IMR-90 (cell line): ENCODE measurements around the gene FNDC4. TPM values are rescaled to one million over a fixed set of nuclear protein-coding genes. Genes with fewer than 3 reads are reported as not detected.
"Not testable (repeated sequence)": the region's sequence is repeated elsewhere in the genome, so short reads cannot be mapped to it uniquely, and the experiment has no call there.

Source experiments
- ATAC-seq: fragments of 200-7000 bp; cut with Tn5 transposase; 2 replicates; pipeline ENCODE4 v1.9.1; 2020; ENCODE audit warnings: low read depth, mild to moderate bottlenecking, moderate library complexity
- BruUV-seq: library from RNA; stranded (reverse); fragments of 400-500 nt; replicated peaks from 2 replicates; lab custom pipeline; 2021; lab: Mats Ljungman, UMichigan
- CTCF ChIA-PET: fragments of 300-600 bp; formaldehyde crosslinking; extraction: SDS; loops from one replicate; lab custom pipeline; 2021; ENCODE audit warnings: antibody characterized with exemption; lab: Yijun Ruan, JAX
- POLR2A ChIA-PET: fragments of 300-600 bp; sonication (Branson Sonifier 250); formaldehyde crosslinking; loops from one replicate; lab custom pipeline; 2022; ENCODE audit warnings: antibody characterized with exemption; ENCODE audit not compliant: unreplicated experiment; lab: Charles Lee
- DNase-seq: peaks from one replicate; pipeline ENCODE4 v3.0.0; 2013
- H2AFZ ChIP-seq: replicated peaks from 2 replicates; pipeline ENCODE3; 2013; ENCODE audit warnings: low read length, mild to moderate bottlenecking; ENCODE audit not compliant: poor library complexity
- H2AK5ac ChIP-seq: 2 replicates; pipeline ENCODE4 v1.6.1; 2013; ENCODE audit warnings: low read depth, low read length, inconsistent platforms
- H2AK9ac ChIP-seq: replicated peaks from 2 replicates; pipeline ENCODE3; 2013; ENCODE audit warnings: mild to moderate bottlenecking, low read depth, low read length, moderate library complexity; ENCODE audit not compliant: poor library complexity
- H2BK120ac ChIP-seq: 2 replicates; pipeline ENCODE4 v1.6.1; 2013; ENCODE audit warnings: low read depth, low read length, inconsistent platforms
- H2BK15ac ChIP-seq: 3 replicates; pipeline ENCODE4 v1.6.1; 2013; ENCODE audit warnings: low read depth, low read length, inconsistent platforms
- H2BK20ac ChIP-seq: 2 replicates; pipeline ENCODE4 v1.6.1; 2013; ENCODE audit warnings: low read depth, mild to moderate bottlenecking, inconsistent platforms, low read length, moderate library complexity
- H2BK5ac ChIP-seq: 2 replicates; pipeline ENCODE4 v1.6.1; 2013; ENCODE audit warnings: mild to moderate bottlenecking, low read depth, low read length, inconsistent platforms; ENCODE audit not compliant: poor library complexity, severe bottlenecking
- H3K14ac ChIP-seq: replicated peaks from 2 replicates; pipeline ENCODE4 v1.6.1; 2013; ENCODE audit warnings: low read depth, low read length, inconsistent platforms
- H3K18ac ChIP-seq: 2 replicates; pipeline ENCODE4 v1.6.1; 2013; ENCODE audit warnings: low read depth, low read length, control low read depth
- H3K23ac ChIP-seq: 2 replicates; pipeline ENCODE4 v1.6.1; 2013; ENCODE audit warnings: low read depth, low read length, inconsistent platforms
- H3K27ac ChIP-seq: 2 replicates; pipeline ENCODE4 v1.5.1; 2013; ENCODE audit warnings: mild to moderate bottlenecking, control low read depth, low read length; ENCODE audit not compliant: insufficient read depth
- H3K27me3 ChIP-seq: 2 replicates; pipeline ENCODE4 v1.6.1; 2013; ENCODE audit warnings: low read length; ENCODE audit not compliant: control insufficient read depth, insufficient read depth
- H3K36me3 ChIP-seq: 2 replicates; pipeline ENCODE4 v1.6.1; 2013; ENCODE audit warnings: low read length, mixed read lengths; ENCODE audit not compliant: control insufficient read depth, insufficient read depth
- H3K4ac ChIP-seq: 2 replicates; pipeline ENCODE4 v1.6.1; 2013; ENCODE audit warnings: low read depth, low read length, inconsistent platforms
- H3K4me1 ChIP-seq: 2 replicates; pipeline ENCODE4 v1.6.1; 2013; ENCODE audit warnings: low read length, mixed read lengths; ENCODE audit not compliant: control insufficient read depth, insufficient read depth
- H3K4me2 ChIP-seq: 2 replicates; pipeline ENCODE4 v1.6.1; 2013; ENCODE audit warnings: low read depth, mild to moderate bottlenecking, control low read depth, low read length, moderate library complexity
- H3K4me3 ChIP-seq: 2 replicates; pipeline ENCODE4 v1.5.1; 2013; ENCODE audit warnings: low read depth, mild to moderate bottlenecking, control low read depth, low read length, moderate library complexity; ENCODE audit not compliant: insufficient read depth
- H3K56ac ChIP-seq: 2 replicates; pipeline ENCODE4 v1.6.1; 2013; ENCODE audit warnings: low read length, inconsistent platforms; ENCODE audit not compliant: insufficient read depth; ENCODE audit errors: extremely low read depth
- H3K79me1 ChIP-seq, 2 experiments: 2 replicates each; pipeline ENCODE4 v1.6.1; 2013; ENCODE audit warnings: low read length in 2 of 2, inconsistent platforms in 1 of 2, low read depth in 1 of 2
- H3K9ac ChIP-seq: 2 replicates; pipeline ENCODE4 v1.6.1; 2013; ENCODE audit warnings: low read depth, low read length, control low read depth
- H3K9me1 ChIP-seq: 2 replicates; pipeline ENCODE4 v1.6.1; 2013; ENCODE audit warnings: low read length, inconsistent platforms; ENCODE audit not compliant: insufficient read depth
- H3K9me3 ChIP-seq: 2 replicates; pipeline ENCODE4 v1.6.1; 2013; ENCODE audit warnings: low read length; ENCODE audit not compliant: control insufficient read depth, insufficient read depth
- H4K20me1 ChIP-seq: 2 replicates; pipeline ENCODE4 v1.6.1; 2013; ENCODE audit warnings: low read length, inconsistent platforms; ENCODE audit not compliant: insufficient read depth
- H4K5ac ChIP-seq: 2 replicates; pipeline ENCODE4 v1.6.1; 2013; ENCODE audit warnings: mild to moderate bottlenecking, low read depth, low read length, control low read depth
- H4K8ac ChIP-seq, 2 experiments: 2 replicates each; pipeline ENCODE4 v1.6.1; 2013; ENCODE audit warnings: low read depth in 2 of 2, low read length in 2 of 2, control low read depth in 1 of 2, inconsistent platforms in 1 of 2
- H4K91ac ChIP-seq: 2 replicates; pipeline ENCODE4 v1.6.1; 2013; ENCODE audit warnings: low read depth, low read length, inconsistent platforms; ENCODE audit not compliant: insufficient read depth
- WGBS, 2 experiments: methylation state at CpG; one replicate each; pipeline versions ENCODE4 v1.1.5 to v1.1.7; 2013; ENCODE audit warnings: missing lambda C conversion rate in 2 of 2; ENCODE audit not compliant: insufficient read length in 1 of 2; ENCODE audit errors: extremely low coverage in 2 of 2; 5-methylcytosine and 5-hydroxymethylcytosine counted together
- dilution Hi-C: fragments of 300-500 bp; cut with HindIII; formaldehyde crosslinking; loops from one replicate; pipeline ENCODE4 v1.14.3; 2018; ENCODE audit warnings: low sequenced_read_pairs; ENCODE audit not compliant: unreplicated experiment
- in situ Hi-C: fragments of 300-500 bp; cut with MboI; formaldehyde crosslinking; loops from 3 replicates; pipeline ENCODE4 v1.14.3; 2019; ENCODE audit warnings: low sequenced_read_pairs, inconsistent platforms, mixed read lengths
- intact Hi-C: fragments of 100-400 bp; cut with micrococcal nuclease; formaldehyde crosslinking; loops from 2 replicates; pipeline ENCODE4 v1.10.0; 2022
- polyA plus RNA-seq, 3 experiments: library from polyadenylated mRNA; depleted of rRNA; stranded (reverse); fragments of >200 nt; gene quantifications; 2 replicates each; pipeline ENCODE4 v1.2.3, GENCODE V29; 2012; ENCODE audit warnings: low replicate concordance in 1 of 3
- total RNA-seq: library from RNA; depleted of rRNA; stranded (reverse); fragments of >200 nt; gene quantifications from 2 replicates; pipeline ENCODE4 v1.2.3, GENCODE V29; 2012

Gene FNDC4
- total and polyA plus RNA-seq, 2 of the 4 experiments (the other 2 are of a cell fraction), result 7.3 to 11.1 TPM

DNA sequence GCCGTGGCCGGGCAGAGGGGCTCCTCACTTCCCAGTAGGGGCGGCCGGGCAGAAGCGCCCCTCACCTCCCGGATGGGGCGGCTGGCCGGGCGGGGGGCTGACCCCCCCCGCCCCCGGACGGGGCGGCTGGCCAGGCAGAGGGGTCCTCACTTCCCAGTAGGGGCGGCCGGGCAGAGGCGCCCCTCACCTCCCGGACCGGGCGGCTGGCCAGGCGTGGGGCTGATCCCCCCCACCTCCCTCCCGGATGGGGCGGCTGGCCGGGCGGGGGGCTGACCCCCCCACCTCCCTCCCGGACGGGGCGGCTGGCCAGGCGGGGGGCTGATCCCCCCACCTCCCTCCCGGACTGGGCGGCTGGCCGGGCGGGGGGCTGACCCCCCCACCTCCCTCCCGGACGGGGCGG, 44.6 kb upstream of the FNDC4 start:
- intact Hi-C loops, H3K9ac ChIP-seq, H3K27ac ChIP-seq, H3K36me3 ChIP-seq, POLR2A ChIA-PET, dilution Hi-C loops, H2BK15ac ChIP-seq, H3K4me1 ChIP-seq, H3K9me3 ChIP-seq, H3K4me2 ChIP-seq, H2BK120ac ChIP-seq, H2AFZ ChIP-seq, H3K4ac ChIP-seq, H4K20me1 ChIP-seq, H3K56ac ChIP-seq, DNase-seq, in situ Hi-C loops, BruUV-seq, H3K18ac ChIP-seq, H3K4me3 ChIP-seq, CTCF ChIA-PET, H4K8ac ChIP-seq, H3K14ac ChIP-seq, H4K5ac ChIP-seq, H2AK5ac ChIP-seq, H2BK20ac ChIP-seq, H3K9me1 ChIP-seq, H4K91ac ChIP-seq, H3K23ac ChIP-seq, H3K79me1 ChIP-seq, ATAC-seq, H2BK5ac ChIP-seq, H2AK9ac ChIP-seq: not testable (repeated sequence)
- peaks cover 14% of the 10 kb centered on the region for H3K27me3 ChIP-seq
- no CpG with 5 or more reads among the region's 35 CpGs for WGBS, 2 experiments

DNA sequence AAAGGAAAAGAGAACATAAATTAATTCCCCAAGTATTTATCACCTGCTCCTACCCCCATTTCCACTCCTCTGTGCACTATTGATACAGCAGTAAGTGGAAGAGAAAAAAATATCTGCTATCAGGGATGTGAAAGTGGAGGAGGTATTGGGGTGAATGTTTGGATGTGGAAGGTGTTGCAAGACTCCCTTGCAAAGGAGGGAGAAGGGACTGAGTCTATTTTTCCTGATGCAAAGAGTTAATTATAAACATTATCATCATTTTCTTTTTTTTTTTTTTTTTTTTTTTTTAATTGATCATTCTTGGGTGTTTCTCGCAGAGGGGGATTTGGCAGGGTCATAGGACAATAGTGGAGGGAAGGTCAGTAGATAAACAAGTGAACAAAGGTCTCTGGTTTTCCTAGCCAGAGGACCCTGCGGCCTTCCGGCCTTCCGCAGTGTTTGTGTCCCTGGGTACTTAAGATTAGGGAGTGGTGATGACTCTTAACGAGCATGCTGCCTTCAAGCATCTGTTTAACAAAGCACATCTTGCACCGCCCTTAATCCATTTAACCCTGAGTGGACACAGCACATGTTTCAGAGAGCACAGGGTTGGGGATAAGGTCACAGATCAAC, 43.9 kb upstream of the FNDC4 start:
- H3K9me1 ChIP-seq, intact Hi-C loops, H2BK5ac ChIP-seq, H3K4me3 ChIP-seq, DNase-seq, H3K56ac ChIP-seq, H4K20me1 ChIP-seq, H3K4ac ChIP-seq, H3K9me3 ChIP-seq, in situ Hi-C loops, ATAC-seq, H3K36me3 ChIP-seq, H3K14ac ChIP-seq, H3K9ac ChIP-seq, H3K4me1 ChIP-seq, H3K27ac ChIP-seq, H4K8ac ChIP-seq, H4K5ac ChIP-seq, H3K4me2 ChIP-seq, CTCF ChIA-PET, H4K91ac ChIP-seq, H2BK20ac ChIP-seq, H3K18ac ChIP-seq, H2BK120ac ChIP-seq, dilution Hi-C loops, H2BK15ac ChIP-seq, H3K23ac ChIP-seq, BruUV-seq, H2AK9ac ChIP-seq, H2AK5ac ChIP-seq, H3K79me1 ChIP-seq, H2AFZ ChIP-seq, POLR2A ChIA-PET: not testable (repeated sequence)
- H3K27me3 ChIP-seq, result peaks cover 15% of the 10 kb centered on the region
- no CpG with 5 or more reads among the region's 6 CpGs for WGBS, 2 experiments
